CD1c-positive myeloid dendritic cell (primary cell): Measurements from ENCODE around the gene B4GALNT2.
"Not testable (repeated sequence)": the region's sequence is repeated elsewhere in the genome, so short reads cannot be mapped to it uniquely, and the experiment has no call there.

Experiments
- DNase-seq: peaks from one replicate; pipeline ENCODE4 v3.0.0-alpha.2; 2016; ENCODE audit errors: extremely low spot score

The B4GALNT2 gene

GRCh38 chr17:49180998-49181635 lies 48.5 kb downstream of the B4GALNT2 start:
- DNase-seq = peak; percentile 12

- DNase-seq = no peak
Measured at GRCh38 chr17:49183341-49183740, 50.8 kb downstream of the B4GALNT2 start.

- DNase-seq = no peak
Measured at GRCh38 chr17:49183801-49184200, 51.2 kb downstream of the B4GALNT2 start.

- DNase-seq = not testable (repeated sequence)
Measured at GRCh38 chr17:49184522-49184921, 52.0 kb downstream of the B4GALNT2 start.

- not testable (repeated sequence) for DNase-seq
Measured at GRCh38 chr17:49185381-49185780, 52.8 kb downstream of the B4GALNT2 start.

- DNase-seq = no peak
Measured at GRCh38 chr17:49187301-49187700, 54.7 kb downstream of the B4GALNT2 start.

GRCh38 chr17:49190932-49191331 lies 58.4 kb downstream of the B4GALNT2 start:
- DNase-seq = no peak

- peak; percentile 64 for DNase-seq
Measured at GRCh38 chr17:49191409-49191916, 58.9 kb downstream of the B4GALNT2 start.

GRCh38 chr17:49191917-49192741 lies 59.6 kb downstream of the B4GALNT2 start:
- DNase-seq = peak; percentile 95

- peak; percentile 63 for DNase-seq
Measured at GRCh38 chr17:49193513-49194296, 61.1 kb downstream of the B4GALNT2 start.

GRCh38 chr17:49194297-49194607 lies 61.7 kb downstream of the B4GALNT2 start:
- no peak for DNase-seq

- DNase-seq = no peak
Measured at GRCh38 chr17:49195751-49196150, 63.2 kb downstream of the B4GALNT2 start.

- no peak for DNase-seq
Measured at GRCh38 chr17:49196520-49196919, 64.0 kb downstream of the B4GALNT2 start.

GRCh38 chr17:49197346-49197998 lies 64.9 kb downstream of the B4GALNT2 start:
- DNase-seq = no peak

GRCh38 chr17:49198211-49198610 lies 65.6 kb downstream of the B4GALNT2 start:
- no peak for DNase-seq

GRCh38 chr17:49200423-49201083 lies 68.0 kb downstream of the B4GALNT2 start:
- no peak for DNase-seq

GRCh38 chr17:49201481-49201927 lies 68.9 kb downstream of the B4GALNT2 start:
- DNase-seq = no peak

GRCh38 chr17:49203796-49204195 lies 71.2 kb downstream of the B4GALNT2 start:
- DNase-seq = no peak

GRCh38 chr17:49204516-49204915 lies 71.9 kb downstream of the B4GALNT2 start:
- DNase-seq = no peak

- DNase-seq = no peak
Measured at GRCh38 chr17:49209061-49209571, 76.5 kb downstream of the B4GALNT2 start.
